HG03439 (cell line): Measurements from ENCODE around the gene RIT2.
"Not testable (repeated sequence)": the region's sequence is repeated elsewhere in the genome, so short reads cannot be mapped to it uniquely, and the experiment has no call there.

Experiments
- ATAC-seq: cut with Tn5 transposase; IDR thresholded peaks from one replicate; pipeline ENCODE4 v1.9.1; 2021; ENCODE audit warnings: mild to moderate bottlenecking, moderate library complexity; ENCODE audit not compliant: unreplicated experiment

RIT2 gene

GRCh38 chr18:42778445-42779042 is 336.9 kb downstream of the RIT2 start:
- no peak for ATAC-seq

- no peak for ATAC-seq
Observed at GRCh38 chr18:42778024-42778423, 337.5 kb downstream of the RIT2 start.

GRCh38 chr18:42773870-42774269 is 341.6 kb downstream of the RIT2 start:
- ATAC-seq, result no peak

GRCh38 chr18:42771936-42772335 is 343.5 kb downstream of the RIT2 start:
- ATAC-seq, result no peak

- ATAC-seq, result no peak
Observed at GRCh38 chr18:42765302-42765701, 350.2 kb downstream of the RIT2 start.

- ATAC-seq, result no peak
Observed at GRCh38 chr18:42760290-42760689, 355.2 kb downstream of the RIT2 start.

GRCh38 chr18:42758852-42759251 is 356.6 kb downstream of the RIT2 start:
- ATAC-seq, result no peak

GRCh38 chr18:42756214-42756613 is 359.3 kb downstream of the RIT2 start:
- no peak for ATAC-seq

- no peak for ATAC-seq
Observed at GRCh38 chr18:42752916-42753315, 362.6 kb downstream of the RIT2 start.

- ATAC-seq, result no peak
Observed at GRCh38 chr18:42746794-42747193, 368.7 kb downstream of the RIT2 start.

GRCh38 chr18:42745931-42746330 is 369.6 kb downstream of the RIT2 start:
- no peak for ATAC-seq

GRCh38 chr18:42745171-42745570 is 370.3 kb downstream of the RIT2 start:
- no peak for ATAC-seq

GRCh38 chr18:42743373-42744138 is 371.9 kb downstream of the RIT2 start:
- ATAC-seq, result no peak

- ATAC-seq, result no peak
Observed at GRCh38 chr18:42742969-42743368, 372.5 kb downstream of the RIT2 start.

GRCh38 chr18:42742474-42742873 is 373.0 kb downstream of the RIT2 start:
- no peak for ATAC-seq

- ATAC-seq, result not testable (repeated sequence)
Observed at GRCh38 chr18:42741805-42742347, 373.6 kb downstream of the RIT2 start.

GRCh38 chr18:42741299-42741698 is 374.2 kb downstream of the RIT2 start:
- ATAC-seq, result not testable (repeated sequence)

- no peak for ATAC-seq
Observed at GRCh38 chr18:42736074-42736473, 379.4 kb downstream of the RIT2 start.

- no peak for ATAC-seq
Observed at GRCh38 chr18:42734520-42734919, 381.0 kb downstream of the RIT2 start.

GRCh38 chr18:42730272-42730671 is 385.2 kb downstream of the RIT2 start:
- ATAC-seq, result no peak

- no peak for ATAC-seq
Observed at GRCh38 chr18:42719221-42719620, 396.3 kb downstream of the RIT2 start.

- ATAC-seq, result no peak
Observed at GRCh38 chr18:42712065-42712464, 403.4 kb downstream of the RIT2 start.
